Cardiac septum (tissue), 1 donor: ENCODE data around the gene ENPP7. TPM values are rescaled to one million over a fixed set of nuclear protein-coding genes. Genes with fewer than 3 reads are reported as not detected.

ENCODE experiments used
- DNase-seq: peaks from one replicate; pipeline ENCODE4 v3.0.0-alpha.2; 2020; ENCODE audit warnings: low spot score
- intact Hi-C: fragments of 100-400 bp; cut with DNase I; formaldehyde crosslinking; loops from one replicate; pipeline ENCODE4 v1.14.0; 2022
- total RNA-seq: library from RNA; stranded (reverse); fragmentation: NEBNext Ultra II Directional; extraction: Animal tissue kit (Norgen Biotek cat#: 25700); gene quantifications from one replicate; pipeline ENCODE4 v1.2.1, GENCODE V29; 2021
- donor health status: DM: no; HTN: no; CAD: no.

Gene ENPP7
- total RNA-seq, 1 donor from 2014 or later, result not detected

DNA sequence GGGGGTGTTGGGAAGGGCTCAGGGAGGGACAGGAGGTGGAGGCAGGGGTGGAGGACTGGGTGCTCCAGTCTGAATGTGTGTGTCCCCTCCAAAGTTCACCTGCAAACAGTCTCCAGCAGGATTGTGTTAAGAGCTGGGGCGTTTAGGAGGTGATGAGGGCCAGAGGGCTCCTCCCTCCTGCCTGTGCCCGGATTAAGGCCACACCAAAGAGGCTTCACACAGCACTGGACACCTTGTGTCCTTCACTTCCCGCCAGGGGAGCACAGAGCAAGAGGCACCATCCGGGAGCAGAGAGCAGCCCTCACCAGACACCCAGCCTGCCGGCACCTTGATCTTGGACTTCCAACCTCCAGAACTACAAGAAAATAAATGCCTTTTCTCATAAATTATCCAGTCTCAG lies 30.2 kb upstream of the ENPP7 start:
- no peak for DNase-seq
- intact Hi-C loops, result loop anchor here (10.0 kb wide), 1 partner anchor 306 kb away; no protein-coding TSS in a partner anchor

- intact Hi-C loops, result loop anchor here (10.0 kb wide), 1 partner anchor 307 kb away; no protein-coding TSS in a partner anchor
- DNase-seq, result no peak
These were observed 28.7 kb upstream of the ENPP7 start for GRCh38 chr17:79702034-79702433.

GRCh38 chr17:79702550-79703236 lies 28.1 kb upstream of the ENPP7 start:
- intact Hi-C loops, result loop anchor here (10.0 kb wide), 1 partner anchor 308 kb away; no protein-coding TSS in a partner anchor
- DNase-seq, result no peak

DNA sequence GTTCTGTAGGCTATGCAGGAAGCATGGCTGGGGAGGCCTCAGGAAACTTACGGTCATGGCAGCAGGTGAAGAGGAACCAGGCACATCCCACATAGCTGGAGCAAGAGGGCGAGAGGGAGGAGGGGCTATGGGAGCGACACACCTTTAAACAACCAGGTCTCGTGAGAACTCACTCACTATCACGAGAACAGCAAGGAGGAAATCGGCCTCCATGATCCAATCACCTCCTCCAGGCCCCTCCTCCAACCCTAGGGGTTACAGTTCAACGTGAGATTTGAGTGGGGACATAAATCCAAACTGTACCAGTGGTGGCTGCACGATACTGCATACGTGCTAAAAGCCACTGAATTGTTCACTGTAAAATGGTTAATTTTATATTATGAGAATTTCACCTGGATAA lies 26.1 kb upstream of the ENPP7 start:
- DNase-seq, result no peak
- intact Hi-C loops, result loop anchor here (10.0 kb wide), 1 partner anchor 310 kb away; no protein-coding TSS in a partner anchor

GRCh38 chr17:79705674-79706073 lies 25.1 kb upstream of the ENPP7 start:
- intact Hi-C loops, result loop anchor here (10.0 kb wide), 1 partner anchor 311 kb away; no protein-coding TSS in a partner anchor
- no peak for DNase-seq

- intact Hi-C loops, result loop anchor here (10.0 kb wide), 1 partner anchor 312 kb away; no protein-coding TSS in a partner anchor
- no peak for DNase-seq
These were observed 23.6 kb upstream of the ENPP7 start for GRCh38 chr17:79706931-79707850.

- intact Hi-C loops, result loop anchor here (10.0 kb wide), 1 partner anchor 313 kb away; no protein-coding TSS in a partner anchor
- no peak for DNase-seq
These were observed 22.5 kb upstream of the ENPP7 start for GRCh38 chr17:79707931-79708891.

DNA sequence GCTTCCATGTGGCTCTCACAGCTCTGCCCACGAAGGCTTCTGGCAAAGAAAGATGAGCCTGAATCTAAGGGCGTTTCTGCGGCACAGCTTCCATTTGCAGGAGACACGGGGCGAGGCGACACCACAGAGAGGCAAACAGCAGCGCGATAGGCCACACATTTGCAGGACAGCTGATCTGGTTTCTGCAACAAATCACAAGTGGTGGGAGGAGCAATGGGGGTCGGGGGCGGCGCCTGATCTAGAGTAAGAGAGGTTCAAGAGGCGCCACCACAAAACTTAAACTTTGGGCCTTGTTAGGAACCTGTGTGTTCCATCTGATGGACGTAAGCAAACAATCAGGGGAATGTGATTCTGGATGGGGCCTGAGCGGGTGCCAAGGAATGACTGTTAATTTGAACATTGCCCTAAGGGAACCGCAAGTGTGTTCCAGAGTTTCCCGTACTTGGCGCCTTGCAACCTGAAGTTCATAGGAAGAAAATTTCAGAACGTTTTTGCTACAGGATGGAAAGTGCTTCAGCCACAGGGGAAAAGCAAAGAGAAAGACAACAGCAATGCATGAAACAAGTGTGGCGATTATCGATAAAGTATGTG lies 18.9 kb upstream of the ENPP7 start:
- intact Hi-C loops, result no loop called here
- DNase-seq, result no peak

DNA sequence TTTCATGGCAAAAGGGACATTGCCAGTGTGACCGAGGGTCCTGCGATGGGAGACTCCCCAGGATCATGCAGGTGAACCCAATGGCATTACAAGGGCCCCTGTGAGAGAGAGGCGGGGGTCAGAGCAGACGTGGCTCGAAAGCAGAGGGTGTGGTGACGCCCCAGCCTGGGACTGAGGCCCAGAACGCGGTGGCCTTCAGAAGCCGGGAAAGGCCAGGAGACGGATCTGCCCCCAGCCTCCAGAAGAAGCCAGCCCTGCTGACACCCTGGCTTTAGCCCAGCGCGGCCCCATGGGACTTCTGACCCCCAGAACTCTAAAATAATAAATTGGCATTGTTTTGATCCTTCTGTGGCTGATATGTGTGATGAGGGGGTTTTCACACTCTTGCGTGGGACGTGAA lies 17.4 kb upstream of the ENPP7 start:
- no peak for DNase-seq
- intact Hi-C loops, result no loop called here

DNA sequence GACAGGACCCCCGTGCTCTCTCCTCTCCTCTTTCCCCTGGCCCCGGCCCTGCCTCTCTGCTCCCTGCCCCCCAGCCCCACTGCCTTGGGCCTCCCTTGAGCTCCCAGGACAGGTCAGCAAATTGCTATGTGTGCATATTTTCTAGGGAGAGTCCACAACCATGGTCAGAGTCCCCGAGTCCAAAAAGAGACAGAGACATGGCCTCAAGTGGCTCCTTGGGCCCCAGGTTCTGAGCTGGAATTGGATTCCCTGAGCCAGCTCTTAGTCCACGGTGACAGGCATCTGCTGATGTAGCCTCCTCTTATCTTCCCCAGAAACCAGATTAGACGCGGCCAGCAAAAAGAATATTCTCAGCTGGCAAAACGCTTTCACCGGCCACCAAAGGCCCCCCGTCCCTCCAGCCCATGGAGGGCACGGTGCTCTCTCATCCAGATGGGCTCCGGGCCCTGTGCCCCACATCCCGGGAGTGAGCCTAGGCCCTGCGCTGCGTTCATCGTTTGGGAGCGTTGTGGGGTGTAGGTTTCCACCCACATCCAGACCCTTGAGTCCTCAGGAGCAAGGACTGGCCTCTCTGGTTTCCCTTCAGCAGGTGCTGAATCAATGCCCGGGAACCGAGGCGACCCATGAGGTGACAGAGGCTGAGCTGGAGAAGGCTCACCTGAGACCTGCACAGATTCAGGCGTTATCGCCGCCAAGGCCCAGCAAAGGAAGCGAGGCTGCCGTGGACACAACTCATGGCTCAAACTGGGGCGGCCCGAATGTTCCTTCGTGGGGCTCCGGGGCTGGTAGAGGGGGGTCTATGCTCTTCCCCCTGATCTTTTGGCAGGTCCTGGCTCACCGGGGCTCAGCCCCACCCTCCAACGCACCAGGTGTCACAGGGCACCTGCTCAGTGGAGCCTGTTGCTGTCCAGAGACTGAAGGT lies 16.3 kb upstream of the ENPP7 start:
- intact Hi-C loops, result no loop called here
- DNase-seq, result no peak

DNA sequence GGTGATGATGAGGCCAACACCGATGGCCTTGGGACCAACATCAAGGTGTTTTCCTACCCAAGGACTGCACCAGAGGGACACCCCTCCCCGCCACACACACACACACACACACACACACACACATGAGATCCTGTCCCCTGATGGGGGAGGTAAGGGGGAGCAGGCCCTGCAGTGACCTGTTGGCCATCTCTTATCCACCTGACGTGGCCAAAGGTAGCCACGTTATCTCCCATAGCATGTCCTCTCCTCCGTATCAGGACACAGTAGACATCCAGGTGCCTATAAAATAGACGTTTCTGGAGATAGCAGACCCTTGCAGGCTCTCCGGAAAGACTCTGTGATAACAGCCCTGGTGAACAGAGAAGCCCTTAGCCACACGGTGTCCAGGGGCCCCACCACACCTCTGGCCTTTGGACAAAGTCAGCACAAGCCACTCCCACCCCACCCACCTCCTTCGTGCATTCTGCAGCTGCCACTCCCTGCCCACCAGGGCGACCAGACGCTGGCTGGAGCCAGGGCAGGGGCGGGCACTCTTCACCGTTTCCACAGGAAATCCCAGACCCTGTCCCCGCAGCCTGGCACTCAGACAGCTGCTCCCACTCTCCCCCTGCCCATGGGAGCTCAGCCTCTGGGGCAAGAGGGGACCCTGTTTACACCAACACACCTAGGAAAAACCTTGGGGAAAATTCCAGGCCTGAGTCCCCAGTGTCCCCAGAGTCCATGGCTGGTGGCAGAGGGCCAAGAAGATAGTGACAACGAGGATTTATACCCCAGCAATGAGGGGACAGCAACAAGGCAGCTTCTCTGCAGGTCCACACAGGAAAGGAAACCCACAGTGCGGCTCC lies 15.4 kb upstream of the ENPP7 start:
- DNase-seq, result no peak
- intact Hi-C loops, result no loop called here

DNA sequence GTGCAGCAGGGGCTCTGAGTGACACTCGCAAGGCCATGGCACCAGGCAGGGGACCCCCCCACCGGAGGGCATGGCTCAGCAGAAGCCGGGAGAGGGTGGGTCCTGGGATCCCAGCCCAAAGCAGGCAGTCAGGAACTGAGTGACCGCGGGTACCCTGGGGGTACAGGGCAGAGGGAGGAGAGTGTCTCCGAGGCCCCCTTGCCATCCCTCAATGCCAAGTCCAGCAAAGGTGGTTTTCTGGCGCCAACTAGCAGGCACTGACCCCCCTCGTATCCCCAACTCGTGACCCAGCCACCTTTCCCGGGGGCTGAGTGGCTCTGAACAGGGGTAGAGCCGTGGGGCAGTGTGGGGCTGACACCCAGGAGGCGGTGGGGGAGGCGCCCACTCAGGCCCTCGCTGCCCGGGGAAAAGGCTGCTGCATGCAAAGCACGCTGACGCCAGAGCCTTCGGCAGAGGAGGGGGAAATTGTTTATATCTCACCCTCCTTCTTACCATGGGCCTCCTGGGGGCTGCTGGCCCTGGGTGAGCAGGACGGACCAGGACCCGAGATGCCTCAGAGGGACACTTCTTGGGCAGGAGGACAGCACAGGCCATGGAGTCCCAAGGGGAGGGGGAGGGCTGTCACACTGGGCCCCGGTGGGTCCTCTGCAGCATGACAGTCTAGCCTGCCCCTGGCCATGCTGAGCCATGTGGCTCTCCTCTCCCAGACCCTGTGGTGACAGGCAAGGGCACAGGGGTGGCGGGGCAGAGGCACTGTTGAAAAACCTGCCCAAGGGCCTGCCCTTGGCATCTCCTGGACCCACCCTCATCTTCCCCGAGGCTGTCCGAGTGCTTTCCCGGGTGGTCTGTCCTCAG lies 14.6 kb upstream of the ENPP7 start:
- no peak for DNase-seq
- intact Hi-C loops, result no loop called here

DNA sequence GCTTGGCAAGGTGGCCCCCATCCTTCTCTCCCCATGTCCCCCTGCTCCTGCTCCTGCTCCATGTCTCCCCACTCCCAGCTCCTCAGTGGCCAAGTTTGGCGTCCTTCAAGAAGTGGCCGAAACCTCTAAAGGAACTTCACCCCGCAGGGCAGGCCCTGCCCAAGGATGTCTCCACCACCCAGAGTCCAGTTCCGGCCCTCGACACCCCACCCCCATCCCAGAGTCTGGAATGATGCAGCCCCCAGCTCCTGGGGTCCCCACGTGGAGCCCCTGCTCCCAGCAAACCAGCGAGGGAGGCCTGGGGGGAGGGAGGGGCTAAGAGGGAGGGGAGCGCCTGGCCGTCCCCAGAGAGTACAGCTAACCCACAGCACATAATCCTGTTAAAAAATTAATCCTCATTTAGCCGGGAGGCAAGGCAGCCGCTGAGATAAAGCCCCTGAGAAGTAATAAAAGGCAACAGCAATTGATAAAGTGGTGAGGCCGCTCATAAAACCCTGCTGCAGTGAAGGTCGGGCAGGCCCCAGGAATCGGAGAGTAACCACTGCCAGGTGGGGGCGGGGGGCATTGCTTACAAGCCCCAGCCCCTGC lies 9.9 kb upstream of the ENPP7 start:
- DNase-seq, result no peak
- intact Hi-C loops, result no loop called here

- no peak for DNase-seq
- intact Hi-C loops, result no loop called here
These were observed 8.6 kb upstream of the ENPP7 start for GRCh38 chr17:79721993-79722671.

- intact Hi-C loops, result no loop called here
- no peak for DNase-seq
These were observed 8.0 kb upstream of the ENPP7 start for GRCh38 chr17:79722787-79723186.
